Fibroblast of the aortic adventitia (primary cell): Measurements from ENCODE around the gene RNF213. TPM values are rescaled to one million over a fixed set of nuclear protein-coding genes. Genes with fewer than 3 reads are reported as not detected.
A peak's percentile ranks its signal among the peaks of the same experiment; 100 is the strongest.

Experiments used
- DNase-seq: peaks from one replicate; pipeline ENCODE4 v3.0.0-alpha.2; 2010; ENCODE audit warnings: low read depth
- H3K4me3 ChIP-seq: 2 replicates; pipeline ENCODE4 v1.5.1; 2011; ENCODE audit warnings: low read depth, mild to moderate bottlenecking, control low read depth, low read length, moderate library complexity
- total RNA-seq: library from RNA; depleted of rRNA; stranded (reverse); fragments of >200 nt; gene quantifications from 2 replicates; pipeline ENCODE4 v1.2.3, GENCODE V29; 2012; ENCODE audit warnings: low replicate concordance
- TF ChIP-seq, protein P1 (sequence below): IDR thresholded peaks from 2 replicates; pipeline ENCODE4 v1.5.1; 2011; ENCODE audit warnings: mild to moderate bottlenecking, low read length, control low read depth, inconsistent platforms; ENCODE audit not compliant: insufficient read depth

The RNF213 gene
- total RNA-seq, 1 donor, result 143 TPM

DNA sequence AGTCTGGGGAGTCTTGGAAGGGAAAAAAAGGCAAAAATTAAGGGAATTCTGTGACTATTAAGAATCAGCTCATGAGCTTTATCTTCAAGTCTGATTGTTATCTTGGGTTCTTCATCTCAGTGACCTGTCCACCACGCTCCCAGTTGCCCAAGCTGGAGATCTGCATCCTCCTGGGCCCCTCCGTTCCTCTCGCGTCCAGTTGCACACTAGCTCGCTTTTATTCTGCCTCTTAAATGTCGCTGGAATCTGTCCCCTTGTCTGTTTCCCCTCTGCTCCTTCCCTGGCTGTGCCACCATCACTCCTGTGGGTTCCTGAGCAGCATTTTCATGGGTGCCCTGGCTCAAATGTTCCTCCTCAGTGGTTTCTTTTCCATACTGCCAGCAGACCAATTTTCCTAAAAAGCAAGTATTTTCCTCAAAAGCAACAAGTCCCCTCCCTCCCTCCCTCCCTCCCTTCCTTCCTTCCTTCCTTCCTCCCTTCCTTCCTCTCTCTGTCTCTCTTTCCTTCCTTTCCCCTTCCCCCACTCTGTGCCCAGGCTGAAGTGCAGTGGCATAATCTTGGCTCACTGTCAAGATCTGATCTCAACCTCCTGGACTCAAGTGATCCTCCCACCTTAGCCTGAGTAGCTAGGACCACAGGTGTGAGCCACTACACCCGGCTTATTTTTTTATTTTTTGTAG, 155.7 kb downstream of the RNF213 start:
- DNase-seq, result no peak
- peak overlapping the region; percentile 98 for H3K4me3 ChIP-seq
- TF ChIP-seq, protein P1, sequence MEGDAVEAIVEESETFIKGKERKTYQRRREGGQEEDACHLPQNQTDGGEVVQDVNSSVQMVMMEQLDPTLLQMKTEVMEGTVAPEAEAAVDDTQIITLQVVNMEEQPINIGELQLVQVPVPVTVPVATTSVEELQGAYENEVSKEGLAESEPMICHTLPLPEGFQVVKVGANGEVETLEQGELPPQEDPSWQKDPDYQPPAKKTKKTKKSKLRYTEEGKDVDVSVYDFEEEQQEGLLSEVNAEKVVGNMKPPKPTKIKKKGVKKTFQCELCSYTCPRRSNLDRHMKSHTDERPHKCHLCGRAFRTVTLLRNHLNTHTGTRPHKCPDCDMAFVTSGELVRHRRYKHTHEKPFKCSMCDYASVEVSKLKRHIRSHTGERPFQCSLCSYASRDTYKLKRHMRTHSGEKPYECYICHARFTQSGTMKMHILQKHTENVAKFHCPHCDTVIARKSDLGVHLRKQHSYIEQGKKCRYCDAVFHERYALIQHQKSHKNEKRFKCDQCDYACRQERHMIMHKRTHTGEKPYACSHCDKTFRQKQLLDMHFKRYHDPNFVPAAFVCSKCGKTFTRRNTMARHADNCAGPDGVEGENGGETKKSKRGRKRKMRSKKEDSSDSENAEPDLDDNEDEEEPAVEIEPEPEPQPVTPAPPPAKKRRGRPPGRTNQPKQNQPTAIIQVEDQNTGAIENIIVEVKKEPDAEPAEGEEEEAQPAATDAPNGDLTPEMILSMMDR, result no peak

DNA sequence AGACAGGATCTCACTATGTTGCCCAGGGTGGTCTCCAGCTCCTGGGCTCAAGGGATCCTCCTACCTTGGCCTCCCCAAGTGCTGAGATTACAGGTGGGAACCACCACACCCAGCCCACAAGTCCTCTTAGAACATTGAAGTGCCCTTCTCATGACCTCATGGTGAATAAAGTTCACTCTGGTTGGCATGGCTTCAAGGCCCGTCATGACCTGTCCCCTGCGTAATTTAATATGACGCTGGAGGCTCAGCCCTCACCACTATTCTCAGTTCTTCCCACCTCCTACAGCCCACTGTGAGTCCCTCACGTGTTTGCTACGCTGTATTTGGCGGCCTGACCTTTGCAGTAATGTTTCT, 156.3 kb downstream of the RNF213 start:
- H3K4me3 ChIP-seq, result no peak overlapping the region
- TF ChIP-seq, protein P1, result no peak
- no peak for DNase-seq

DNA sequence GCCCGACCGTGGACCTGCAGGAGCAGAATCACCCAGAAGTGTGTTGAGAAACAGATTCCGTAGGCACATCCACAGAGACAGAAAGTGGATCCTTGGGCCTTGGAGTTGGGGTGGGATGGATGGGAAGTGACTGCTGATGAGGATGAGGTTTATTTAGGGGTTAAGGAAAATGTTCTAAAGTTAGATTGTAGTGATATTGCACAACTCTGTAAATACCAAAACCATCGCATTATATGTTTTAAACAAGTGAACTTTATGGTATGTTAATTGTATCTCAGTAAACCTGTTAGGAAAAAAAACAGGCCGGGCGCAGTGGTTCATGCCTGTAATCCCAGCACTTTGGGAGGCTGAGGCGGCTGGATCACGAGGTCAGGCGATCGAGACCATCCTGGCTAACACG, 157.9 kb downstream of the RNF213 start:
- TF ChIP-seq, protein P1, result no peak
- no peak for DNase-seq
- no peak overlapping the region for H3K4me3 ChIP-seq

DNA sequence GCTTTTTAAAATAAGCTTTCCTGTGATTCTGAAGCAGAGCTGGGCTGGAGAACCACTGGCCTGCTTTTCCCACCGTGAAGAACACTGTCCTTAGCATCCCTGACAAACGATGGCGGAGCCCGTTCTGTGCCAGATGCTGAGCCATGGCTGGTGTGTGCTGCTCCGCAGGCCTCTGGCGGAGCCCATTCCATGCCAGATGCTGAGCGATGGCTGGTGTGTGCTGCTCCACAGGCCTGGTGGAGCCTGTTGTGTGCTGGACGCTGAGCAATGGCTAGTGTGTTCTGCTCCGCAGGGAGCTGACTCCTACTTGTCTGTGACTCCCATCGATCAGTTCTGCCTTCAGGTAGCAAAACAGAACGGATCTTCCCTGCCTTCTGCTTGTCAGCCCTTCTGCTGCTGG, 158.6 kb downstream of the RNF213 start:
- TF ChIP-seq, protein P1, result no peak
- H3K4me3 ChIP-seq, result no peak overlapping the region
- DNase-seq, result no peak

DNA sequence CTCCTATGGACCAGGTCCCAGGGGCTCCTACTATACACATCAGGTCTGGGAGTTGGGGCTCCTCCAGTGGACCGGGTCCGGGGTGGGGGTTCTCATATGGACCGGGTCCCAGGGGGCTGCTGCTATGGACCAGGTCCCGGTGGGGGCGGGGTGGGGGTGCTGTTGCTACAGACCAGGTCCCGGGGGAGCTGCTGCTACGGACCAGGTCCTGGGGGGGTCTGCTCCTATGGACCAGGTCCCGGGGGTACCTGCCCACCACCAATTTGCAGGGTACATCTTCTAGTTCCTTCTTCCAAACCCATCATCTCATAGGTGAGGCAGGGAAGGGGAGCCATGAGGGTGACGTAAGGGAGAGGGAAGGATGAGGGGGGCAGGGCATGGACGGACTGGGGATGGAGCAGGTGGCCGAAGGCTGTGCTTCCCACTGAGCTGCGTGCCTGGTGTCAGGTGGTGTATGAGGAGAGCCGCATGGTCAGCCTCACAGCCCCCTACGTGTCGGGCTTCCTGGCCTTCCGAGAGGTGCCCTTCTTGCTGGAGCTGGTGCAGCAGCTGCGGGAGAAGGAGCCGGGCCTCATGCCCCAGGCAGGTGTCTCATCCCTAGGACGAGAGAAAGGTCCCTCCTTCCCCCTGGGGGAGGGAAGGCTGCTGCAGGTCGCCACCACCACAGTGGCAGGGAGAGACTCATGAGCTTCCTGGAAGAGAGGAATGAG, 160.9 kb downstream of the RNF213 start:
- TF ChIP-seq, protein P1, result no peak
- DNase-seq, result no peak
- H3K4me3 ChIP-seq, result no peak overlapping the region

DNA sequence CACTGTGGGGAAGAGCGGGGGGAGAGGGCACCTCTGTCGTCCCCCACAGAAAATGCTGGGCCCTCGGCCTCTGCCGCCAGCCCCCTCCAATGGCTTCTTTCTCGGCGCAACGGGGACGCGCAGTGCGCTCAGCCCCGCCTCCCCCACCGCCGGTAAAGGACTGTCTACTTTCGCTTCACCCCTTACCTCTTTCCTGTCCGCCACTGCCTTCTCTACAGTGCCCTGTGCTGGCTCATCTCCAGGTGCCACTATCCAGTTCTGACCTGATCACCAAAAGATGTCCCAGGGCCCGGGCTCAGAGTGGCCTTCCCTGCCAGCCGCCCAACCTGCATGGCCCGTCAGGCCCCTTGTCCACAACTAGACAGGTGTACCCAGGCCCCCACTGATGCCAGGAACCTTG, 161.6 kb downstream of the RNF213 start:
- DNase-seq, result no peak
- H3K4me3 ChIP-seq, result no peak overlapping the region
- TF ChIP-seq, protein P1, result no peak
